ENCODE data around the gene NCOA7. TPM values are rescaled to one million over a fixed set of nuclear protein-coding genes. Genes with fewer than 3 reads are reported as not detected.
"Not testable (repeated sequence)": the region's sequence is repeated elsewhere in the genome, so short reads cannot be mapped to it uniquely, and the experiment has no call there.

The NCOA7 gene
- total RNA-seq, 1 donor from 2014 or later, result 41.5 TPM

DNA sequence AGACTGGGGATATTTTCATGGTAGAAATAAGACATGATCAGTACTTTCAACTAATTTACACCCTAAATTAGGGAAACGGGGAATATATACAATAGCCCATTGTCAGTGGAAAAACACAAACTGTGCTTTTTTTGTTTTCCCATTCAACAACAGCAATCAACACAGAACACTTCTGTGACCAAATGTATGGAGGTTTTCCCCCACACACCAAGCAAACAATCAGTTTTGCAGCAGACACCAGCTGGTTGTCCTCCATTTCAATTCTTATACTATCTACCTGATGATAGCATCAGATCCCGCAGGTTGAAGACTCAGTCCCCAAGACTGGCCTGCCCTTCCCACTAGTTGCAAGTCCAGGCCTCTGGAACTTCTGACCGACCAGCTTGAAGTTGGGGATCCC is 170.4 kb downstream of the NCOA7 start:
- intact Hi-C loops (cut with micrococcal nuclease), result no loop called here

DNA sequence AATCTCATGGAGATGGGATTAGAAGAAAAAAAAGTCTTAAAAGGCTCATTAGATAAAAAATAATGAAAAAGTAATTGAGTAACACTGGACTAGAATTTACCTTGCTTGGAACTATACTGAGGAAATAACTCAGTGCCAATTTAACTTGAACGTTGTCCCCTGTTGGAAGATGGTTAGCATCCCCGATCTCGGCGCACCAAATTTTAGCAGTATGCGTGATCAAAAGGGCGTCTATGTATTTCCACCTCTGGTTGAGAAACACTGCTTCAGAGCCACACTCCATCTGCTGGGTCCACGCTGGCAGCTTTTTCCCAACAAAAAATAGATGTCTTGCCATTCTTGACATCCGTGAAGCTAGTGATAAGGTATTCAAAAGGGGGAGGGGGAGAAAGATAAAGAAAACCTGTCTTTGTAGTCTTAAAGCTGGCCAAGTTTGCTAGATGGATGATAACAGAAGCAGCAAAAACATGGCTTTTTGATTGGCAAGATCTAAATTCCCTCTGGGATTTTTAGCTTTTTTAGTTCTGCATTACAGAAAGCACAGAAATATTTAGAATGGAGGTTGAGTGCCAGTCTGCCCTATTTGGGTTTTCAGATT is 172.2 kb downstream of the NCOA7 start:
- intact Hi-C loops (cut with micrococcal nuclease), result no loop called here

DNA sequence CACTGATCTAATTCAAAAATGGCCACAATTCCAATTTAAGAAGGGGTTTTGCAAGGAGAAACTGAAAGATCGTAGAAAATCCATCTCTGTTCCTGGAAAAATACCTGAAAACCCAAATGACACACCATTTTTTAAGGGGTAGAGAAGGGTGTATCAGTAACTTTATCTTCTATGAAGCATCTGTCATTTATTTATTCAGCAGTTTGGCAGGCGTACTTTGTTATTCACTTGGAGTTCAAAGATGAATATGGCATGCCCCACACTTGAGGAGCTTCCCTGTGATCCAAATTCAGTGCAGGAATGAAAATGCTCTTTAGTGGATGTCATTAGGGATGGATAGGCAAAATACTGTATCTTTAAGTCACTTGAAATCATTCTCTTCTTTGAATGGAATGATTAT is 173.1 kb downstream of the NCOA7 start:
- intact Hi-C loops (cut with micrococcal nuclease), result no loop called here

DNA sequence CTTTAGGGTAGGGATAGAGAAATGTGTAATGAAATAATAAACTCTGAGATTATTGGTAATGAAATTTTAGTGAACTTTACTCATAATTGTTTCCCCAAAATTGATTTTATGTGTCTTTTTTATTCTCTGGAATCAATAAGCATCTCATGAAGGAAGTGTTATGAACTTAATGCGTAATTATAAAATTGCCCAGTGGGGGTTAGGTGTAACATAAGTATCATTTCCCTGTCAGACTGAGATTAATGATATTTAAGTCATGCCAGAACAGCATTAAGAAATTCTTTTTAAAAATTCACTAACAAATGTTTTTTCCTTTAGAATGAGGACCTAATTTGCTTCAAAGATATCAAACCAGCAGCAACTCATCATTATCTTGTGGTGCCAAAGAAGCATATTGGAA is 175.8 kb downstream of the NCOA7 start:
- intact Hi-C loops (cut with micrococcal nuclease), result no loop called here

DNA sequence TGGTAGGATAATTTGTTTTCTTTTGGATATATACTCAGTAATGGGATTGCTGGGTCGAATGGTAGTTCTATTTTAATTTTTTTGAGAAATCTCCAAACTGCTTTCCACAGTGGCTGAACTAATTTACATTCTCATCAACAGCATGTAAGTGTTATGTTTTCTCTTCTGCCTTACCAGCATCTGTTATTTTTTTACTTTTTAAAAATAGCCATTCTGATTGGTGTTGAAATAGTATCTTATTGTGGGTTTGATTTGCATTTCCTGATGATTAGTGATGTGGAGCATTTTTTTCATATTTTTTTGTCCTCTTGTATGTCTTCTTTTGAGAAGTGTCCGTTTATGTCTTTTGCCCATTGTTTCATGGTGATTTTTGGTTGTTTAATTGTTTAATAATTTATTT is 177.7 kb downstream of the NCOA7 start:
- intact Hi-C loops (cut with micrococcal nuclease), result no loop called here

DNA sequence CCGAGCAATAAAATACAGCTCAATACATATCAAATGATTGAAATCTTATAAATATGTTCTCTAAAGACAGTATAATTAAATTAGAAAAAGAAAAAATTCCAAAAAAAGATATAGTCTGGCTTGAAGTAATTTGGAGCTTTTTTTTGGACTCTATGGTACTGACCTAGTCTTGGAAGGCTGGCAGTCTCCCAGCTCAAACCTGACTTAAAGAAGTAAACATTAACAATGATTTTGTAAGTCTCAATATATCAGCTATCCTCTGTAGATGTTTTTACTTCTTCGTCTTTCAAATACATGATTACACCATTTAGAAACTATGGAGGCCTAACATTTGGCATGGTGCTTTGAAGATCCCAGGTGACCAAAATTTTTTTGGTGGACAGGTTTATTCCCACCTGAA is 180.0 kb downstream of the NCOA7 start:
- intact Hi-C loops (cut with micrococcal nuclease), result no loop called here

DNA sequence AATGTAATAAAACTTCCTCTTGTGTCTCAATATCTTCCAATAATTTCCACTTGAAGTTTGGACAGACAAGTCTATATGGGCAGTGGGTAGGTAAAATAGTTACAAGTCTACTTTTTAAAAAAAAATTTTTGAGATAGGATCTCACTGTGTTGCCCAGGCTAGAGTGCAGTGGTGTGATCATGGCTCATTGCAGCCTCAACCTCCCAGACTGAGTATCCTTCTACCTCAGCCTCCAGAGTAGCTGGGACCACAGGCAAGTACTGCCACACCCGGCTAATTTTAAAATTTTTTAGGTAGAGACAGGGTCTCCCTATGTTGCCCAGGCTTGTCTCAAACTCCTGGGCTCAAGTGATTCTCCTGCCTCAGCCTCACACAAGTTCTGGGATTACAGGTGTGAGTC is 181.7 kb downstream of the NCOA7 start:
- intact Hi-C loops (cut with micrococcal nuclease), result not testable (repeated sequence)

DNA sequence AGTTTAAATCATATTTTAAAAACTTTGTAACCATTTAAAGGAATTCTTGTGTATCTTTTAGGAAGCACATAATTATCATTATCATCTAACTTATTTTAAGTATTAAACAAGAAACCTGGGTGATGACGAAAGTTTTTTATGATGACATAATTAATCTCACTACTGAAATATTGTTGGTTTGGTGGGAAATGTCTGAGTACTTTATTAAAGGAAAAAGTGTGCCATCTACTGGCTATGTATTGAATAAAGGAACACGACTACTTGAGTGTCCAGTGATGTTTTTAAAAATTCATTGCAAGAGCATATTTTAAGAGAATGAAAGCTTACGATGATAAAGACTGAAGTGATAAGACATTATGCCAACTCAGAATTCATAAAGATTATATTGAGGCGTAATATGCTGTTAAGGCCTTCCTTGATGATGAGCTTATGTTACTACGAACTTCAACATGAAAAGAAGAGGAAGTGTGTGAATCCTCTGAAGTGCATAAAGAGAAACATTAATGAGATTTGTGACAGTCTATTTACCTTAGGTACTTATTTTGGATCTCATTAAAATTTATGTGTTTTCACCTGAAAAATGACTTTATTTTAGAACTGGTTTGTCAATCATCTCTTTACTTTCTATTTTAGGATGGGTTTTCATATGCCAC is 183.6 kb downstream of the NCOA7 start:
- intact Hi-C loops (cut with micrococcal nuclease), result loop anchor here (1.0 to 2.0 kb wide), 2 partner anchors 194 to 664 kb away; no protein-coding TSS in a partner anchor

DNA sequence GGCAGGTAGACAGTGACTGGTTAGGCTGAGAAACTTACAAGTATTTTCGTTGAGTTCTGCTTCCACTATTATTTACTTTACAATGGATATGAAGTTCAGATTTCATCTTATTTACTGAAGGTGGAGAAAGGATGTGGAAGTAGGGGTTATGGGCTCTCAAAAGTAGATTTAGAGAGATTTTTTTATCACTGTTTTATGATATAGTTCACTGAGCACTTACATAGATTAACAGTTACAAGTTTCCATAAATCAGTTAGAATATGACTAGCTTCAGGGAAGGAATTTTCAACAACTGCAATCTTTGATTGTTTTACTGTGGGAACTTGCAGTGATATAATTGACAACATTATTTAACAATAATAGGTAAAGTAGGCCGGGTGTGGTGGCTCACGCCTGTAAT is 188.3 kb downstream of the NCOA7 start:
- intact Hi-C loops (cut with micrococcal nuclease), result loop anchor here (5.0 kb wide), 1 partner anchor 337 kb away; no protein-coding TSS in a partner anchor

Other genes with a start within 250 kb of the NCOA7 start
- not detected in 2 replicates for gene HEY2, start 41.3 kb upstream of the NCOA7 start, total RNA-seq
- gene HINT3, start 165.8 kb downstream of the NCOA7 start, total RNA-seq, result 8.5 and 8.8 TPM in 2 replicates
- 18.1 and 19.8 TPM in 2 replicates for gene TRMT11, start 195.6 kb downstream of the NCOA7 start, total RNA-seq